Right lobe of liver (tissue), 4 donors: ENCODE results near the gene SKIC8.

Experiments used
- POLR2A ChIP-seq: fragments of 450-650 bp; IDR thresholded peaks from one replicate; pipeline ENCODE4 v1.6.1; 2017; ENCODE audit warnings: antibody characterized with exemption, mild to moderate bottlenecking
- TF ChIP-seq, protein P1 (sequence below), 4 donors: fragments of 200-600 bp in 3 of 4; fragments of 450-650 bp in 1 of 4; IDR thresholded peaks; one replicate each; pipeline versions ENCODE4 v1.5.1 to v1.8.0; 2016 to 2022; ENCODE audit warnings: antibody characterized with exemption in 4 of 4, mild to moderate bottlenecking in 2 of 4
- donor health status: DM: no; HTN: no; CAD: no.
- donor health status: DM: no; HTN: no; CAD: no.
- donor health status: DM: no; HTN: yes; CAD: no.

DNA sequence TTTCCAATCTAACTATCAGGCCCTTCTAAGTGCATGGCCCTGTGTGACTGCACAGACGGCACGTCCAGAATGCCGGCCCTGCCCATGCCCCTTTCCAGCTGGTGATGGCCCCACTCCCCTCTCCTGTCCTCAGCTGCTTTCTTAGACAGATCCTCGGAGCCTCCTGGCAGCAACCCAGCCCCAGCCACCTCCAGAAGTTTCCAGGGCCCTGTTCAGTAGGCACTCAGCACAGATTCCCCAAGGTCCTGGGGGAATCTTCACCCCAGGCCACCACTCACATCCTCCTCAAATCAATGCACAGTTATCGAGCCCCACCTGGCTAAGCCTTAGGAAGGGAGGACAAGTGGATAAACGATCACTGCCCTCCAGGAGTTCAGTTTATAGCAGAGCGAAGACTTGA lies 39.4 kb upstream of the SKIC8 start:
- TF ChIP-seq POLR2A: no peak
- TF ChIP-seq, protein P1, sequence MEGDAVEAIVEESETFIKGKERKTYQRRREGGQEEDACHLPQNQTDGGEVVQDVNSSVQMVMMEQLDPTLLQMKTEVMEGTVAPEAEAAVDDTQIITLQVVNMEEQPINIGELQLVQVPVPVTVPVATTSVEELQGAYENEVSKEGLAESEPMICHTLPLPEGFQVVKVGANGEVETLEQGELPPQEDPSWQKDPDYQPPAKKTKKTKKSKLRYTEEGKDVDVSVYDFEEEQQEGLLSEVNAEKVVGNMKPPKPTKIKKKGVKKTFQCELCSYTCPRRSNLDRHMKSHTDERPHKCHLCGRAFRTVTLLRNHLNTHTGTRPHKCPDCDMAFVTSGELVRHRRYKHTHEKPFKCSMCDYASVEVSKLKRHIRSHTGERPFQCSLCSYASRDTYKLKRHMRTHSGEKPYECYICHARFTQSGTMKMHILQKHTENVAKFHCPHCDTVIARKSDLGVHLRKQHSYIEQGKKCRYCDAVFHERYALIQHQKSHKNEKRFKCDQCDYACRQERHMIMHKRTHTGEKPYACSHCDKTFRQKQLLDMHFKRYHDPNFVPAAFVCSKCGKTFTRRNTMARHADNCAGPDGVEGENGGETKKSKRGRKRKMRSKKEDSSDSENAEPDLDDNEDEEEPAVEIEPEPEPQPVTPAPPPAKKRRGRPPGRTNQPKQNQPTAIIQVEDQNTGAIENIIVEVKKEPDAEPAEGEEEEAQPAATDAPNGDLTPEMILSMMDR (IDR thresholded peaks at IDR 0.05): no peak
